ENCODE results near the gene CTDSP2.

DNA sequence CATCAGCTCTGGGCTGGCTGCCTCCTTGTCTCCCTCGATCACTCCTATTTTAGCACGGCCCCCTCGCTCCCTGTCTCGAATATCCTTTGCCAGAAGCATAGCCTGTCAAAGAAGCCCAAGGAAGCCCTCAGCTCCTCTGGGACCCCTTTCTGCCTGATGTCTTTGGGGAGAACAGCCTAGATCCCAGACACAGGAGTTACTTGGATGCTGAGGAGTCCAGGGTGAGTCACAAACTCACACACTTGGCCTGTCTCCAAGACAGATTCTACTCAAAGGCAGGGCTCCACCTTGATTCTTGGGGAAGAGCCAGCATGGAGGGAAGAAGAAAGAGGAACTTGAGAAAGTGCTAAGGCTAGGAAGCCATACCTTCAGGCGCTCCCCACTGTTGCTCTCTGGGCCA lies 36.1 kb downstream of the CTDSP2 start:
- TF ChIP-seq, protein P1, sequence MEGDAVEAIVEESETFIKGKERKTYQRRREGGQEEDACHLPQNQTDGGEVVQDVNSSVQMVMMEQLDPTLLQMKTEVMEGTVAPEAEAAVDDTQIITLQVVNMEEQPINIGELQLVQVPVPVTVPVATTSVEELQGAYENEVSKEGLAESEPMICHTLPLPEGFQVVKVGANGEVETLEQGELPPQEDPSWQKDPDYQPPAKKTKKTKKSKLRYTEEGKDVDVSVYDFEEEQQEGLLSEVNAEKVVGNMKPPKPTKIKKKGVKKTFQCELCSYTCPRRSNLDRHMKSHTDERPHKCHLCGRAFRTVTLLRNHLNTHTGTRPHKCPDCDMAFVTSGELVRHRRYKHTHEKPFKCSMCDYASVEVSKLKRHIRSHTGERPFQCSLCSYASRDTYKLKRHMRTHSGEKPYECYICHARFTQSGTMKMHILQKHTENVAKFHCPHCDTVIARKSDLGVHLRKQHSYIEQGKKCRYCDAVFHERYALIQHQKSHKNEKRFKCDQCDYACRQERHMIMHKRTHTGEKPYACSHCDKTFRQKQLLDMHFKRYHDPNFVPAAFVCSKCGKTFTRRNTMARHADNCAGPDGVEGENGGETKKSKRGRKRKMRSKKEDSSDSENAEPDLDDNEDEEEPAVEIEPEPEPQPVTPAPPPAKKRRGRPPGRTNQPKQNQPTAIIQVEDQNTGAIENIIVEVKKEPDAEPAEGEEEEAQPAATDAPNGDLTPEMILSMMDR (IDR thresholded peaks at IDR 0.05 in 2 of 3, conservative IDR thresholded peaks at IDR 0.05 in 1 of 3; ENCODE audit: borderline replicate concordance in 1 of 3, insufficient read depth in 1 of 3, low read depth in 2 of 3, low read length in 2 of 3) = no peak
- TF ChIP-seq, protein P2, sequence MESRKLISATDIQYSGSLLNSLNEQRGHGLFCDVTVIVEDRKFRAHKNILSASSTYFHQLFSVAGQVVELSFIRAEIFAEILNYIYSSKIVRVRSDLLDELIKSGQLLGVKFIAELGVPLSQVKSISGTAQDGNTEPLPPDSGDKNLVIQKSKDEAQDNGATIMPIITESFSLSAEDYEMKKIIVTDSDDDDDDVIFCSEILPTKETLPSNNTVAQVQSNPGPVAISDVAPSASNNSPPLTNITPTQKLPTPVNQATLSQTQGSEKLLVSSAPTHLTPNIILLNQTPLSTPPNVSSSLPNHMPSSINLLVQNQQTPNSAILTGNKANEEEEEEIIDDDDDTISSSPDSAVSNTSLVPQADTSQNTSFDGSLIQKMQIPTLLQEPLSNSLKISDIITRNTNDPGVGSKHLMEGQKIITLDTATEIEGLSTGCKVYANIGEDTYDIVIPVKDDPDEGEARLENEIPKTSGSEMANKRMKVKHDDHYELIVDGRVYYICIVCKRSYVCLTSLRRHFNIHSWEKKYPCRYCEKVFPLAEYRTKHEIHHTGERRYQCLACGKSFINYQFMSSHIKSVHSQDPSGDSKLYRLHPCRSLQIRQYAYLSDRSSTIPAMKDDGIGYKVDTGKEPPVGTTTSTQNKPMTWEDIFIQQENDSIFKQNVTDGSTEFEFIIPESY (IDR thresholded peaks at IDR 0.05; ENCODE audit: extremely low read depth, insufficient replicate concordance, low read length) = no peak
- no peak for TF ChIP-seq POLR2A (IDR thresholded peaks at IDR 0.05; ENCODE audit: borderline replicate concordance, extremely low read depth, insufficient read depth, insufficient read length)
- TF ChIP-seq RAD21 (IDR thresholded peaks at IDR 0.05; ENCODE audit: low read depth) = no peak
- TF ChIP-seq EZH2 (IDR thresholded peaks at IDR 0.05) = no peak
- TF ChIP-seq YY1 (IDR thresholded peaks at IDR 0.05; ENCODE audit: extremely low read depth, insufficient replicate concordance, low read depth, low read length) = no peak
- no peak for TF ChIP-seq CEBPB (IDR thresholded peaks at IDR 0.05; ENCODE audit: low read depth)

Data from HCT116 (cell line).